Suprapubic skin (tissue), 3 donors: ENCODE results near the gene CNOT9.

Source experiments
- EP300 ChIP-seq: sonication (generic); formaldehyde crosslinking; IDR thresholded peaks from one replicate; pipeline ENCODE4 v1.6.1; 2017; ENCODE audit warnings: antibody characterized with exemption
- POLR2A ChIP-seq, 2 donors: fragments of 450-650 bp; IDR thresholded peaks; one replicate each; pipeline ENCODE4 v1.6.1; 2017; ENCODE audit warnings: antibody characterized with exemption in 2 of 2, mild to moderate bottlenecking in 2 of 2, moderate library complexity in 2 of 2
- TF ChIP-seq, protein P1 (sequence below), 2 donors: fragments of 200-600 bp in 1 of 2; fragments of 450-650 bp in 1 of 2; sonication (generic) in 1 of 2; IDR thresholded peaks; one replicate each; pipeline ENCODE4 v1.5.1; 2016 to 2019; ENCODE audit warnings: antibody characterized with exemption in 2 of 2, mild to moderate bottlenecking in 1 of 2, moderate library complexity in 1 of 2

DNA sequence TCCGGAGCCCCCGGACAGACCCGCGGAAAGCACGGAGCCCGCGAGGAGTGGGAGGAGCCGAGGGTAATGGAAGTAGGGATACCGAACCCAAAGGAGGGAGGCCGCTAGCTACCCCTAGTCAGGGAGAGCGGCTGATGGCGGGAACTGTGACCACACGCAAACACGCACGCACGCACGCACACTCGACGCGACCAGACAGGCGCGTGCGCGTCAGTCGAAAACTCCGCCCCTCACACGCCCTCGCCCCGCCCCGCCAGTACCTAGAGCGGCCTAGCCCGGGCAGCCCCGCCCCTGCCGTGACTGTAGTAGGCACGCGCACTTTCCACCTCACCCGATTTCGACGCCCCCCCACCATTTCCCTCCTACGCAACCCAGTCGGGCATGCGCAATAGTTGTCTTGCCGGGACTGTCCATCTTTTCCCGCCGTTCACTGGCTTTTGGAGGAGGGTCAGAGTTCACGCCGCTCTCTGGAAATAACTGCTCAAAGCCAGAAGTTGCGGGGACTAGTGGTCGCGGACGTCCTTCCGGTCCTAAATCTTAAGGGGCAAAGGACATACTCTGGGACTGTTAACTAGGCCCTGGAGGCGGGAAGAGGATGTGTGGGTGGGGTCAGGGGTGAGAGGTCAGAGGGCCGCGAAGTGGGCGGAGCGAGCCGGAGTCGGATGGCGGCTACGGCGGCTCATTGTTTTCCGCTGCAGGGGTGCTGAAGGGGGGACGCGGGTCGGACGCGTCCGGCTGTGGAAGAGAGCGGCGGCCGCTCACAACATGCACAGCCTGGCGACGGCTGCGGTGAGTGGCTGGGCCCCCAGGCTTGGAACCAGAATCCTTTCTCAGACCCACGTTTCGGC, at the start of gene CNOT9, which contains the start of gene USP37:
- TF ChIP-seq, protein P1, sequence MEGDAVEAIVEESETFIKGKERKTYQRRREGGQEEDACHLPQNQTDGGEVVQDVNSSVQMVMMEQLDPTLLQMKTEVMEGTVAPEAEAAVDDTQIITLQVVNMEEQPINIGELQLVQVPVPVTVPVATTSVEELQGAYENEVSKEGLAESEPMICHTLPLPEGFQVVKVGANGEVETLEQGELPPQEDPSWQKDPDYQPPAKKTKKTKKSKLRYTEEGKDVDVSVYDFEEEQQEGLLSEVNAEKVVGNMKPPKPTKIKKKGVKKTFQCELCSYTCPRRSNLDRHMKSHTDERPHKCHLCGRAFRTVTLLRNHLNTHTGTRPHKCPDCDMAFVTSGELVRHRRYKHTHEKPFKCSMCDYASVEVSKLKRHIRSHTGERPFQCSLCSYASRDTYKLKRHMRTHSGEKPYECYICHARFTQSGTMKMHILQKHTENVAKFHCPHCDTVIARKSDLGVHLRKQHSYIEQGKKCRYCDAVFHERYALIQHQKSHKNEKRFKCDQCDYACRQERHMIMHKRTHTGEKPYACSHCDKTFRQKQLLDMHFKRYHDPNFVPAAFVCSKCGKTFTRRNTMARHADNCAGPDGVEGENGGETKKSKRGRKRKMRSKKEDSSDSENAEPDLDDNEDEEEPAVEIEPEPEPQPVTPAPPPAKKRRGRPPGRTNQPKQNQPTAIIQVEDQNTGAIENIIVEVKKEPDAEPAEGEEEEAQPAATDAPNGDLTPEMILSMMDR (IDR thresholded peaks at IDR 0.05) = no peak
- TF ChIP-seq EP300 (peak; percentile 74), POLR2A (IDR thresholded peaks at IDR 0.05) (peak; percentile 25 to 64)
